Measurements from ENCODE around the gene ABHD17A. TPM values are rescaled to one million over a fixed set of nuclear protein-coding genes. Genes with fewer than 3 reads are reported as not detected.
A peak's percentile ranks its signal among the peaks of the same experiment; 100 is the strongest.

Gene ABHD17A
- total RNA-seq, 1 experiment from 2014 or later, result 60.7 TPM

DNA sequence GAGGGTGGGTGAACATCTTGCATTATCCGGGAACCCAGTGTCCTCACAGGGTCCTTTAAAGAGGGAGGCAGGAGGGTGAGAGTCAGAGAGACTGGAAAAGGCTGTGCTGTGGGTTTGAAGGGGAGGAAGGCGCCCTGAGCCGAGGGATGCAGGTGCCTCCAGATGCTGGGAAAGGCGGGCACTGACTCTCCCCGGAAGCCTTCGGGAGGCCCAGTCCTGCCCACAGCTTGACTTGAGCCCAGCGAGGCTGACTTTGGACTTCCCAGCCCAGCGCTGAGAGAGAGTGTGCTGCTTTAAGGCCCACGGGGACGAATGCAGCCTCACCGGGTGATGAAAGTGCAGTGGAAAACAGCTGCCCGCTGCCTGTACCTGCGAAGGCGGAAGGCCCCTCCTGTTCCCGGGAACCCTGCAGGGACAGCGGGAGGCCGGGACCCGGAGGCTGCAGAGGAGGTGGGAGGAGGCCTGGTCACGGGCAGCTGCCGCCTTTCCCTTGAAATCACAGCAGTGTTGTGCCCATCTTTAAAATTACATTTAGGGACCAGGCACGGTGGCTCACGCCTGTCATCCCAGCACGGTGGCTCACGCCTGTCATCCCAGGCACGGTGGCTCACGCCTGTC, 53.1 kb downstream of the ABHD17A start:
- ChIA-PET CTCF (interaction anchor here (0.6 to 0.7 kb wide), 2 partner anchors 40 to 43 kb away, joined by 3 read pairs; no protein-coding TSS in a partner anchor), POLR2A (interaction anchor here (0.5 kb wide), 1 partner anchor 359 kb away, joined by 3 read pairs; no protein-coding TSS in a partner anchor)
- H3K27ac Mint-ChIP-seq, result no peak overlapping the region
- H3K36me3 Mint-ChIP-seq, result no peaks in the 10 kb centered on the region
- no peaks in the 10 kb centered on the region for H3K4me1 Mint-ChIP-seq
- ATAC-seq, result no peak
- no peak overlapping the region for H3K4me3 Mint-ChIP-seq
- TF ChIP-seq, protein P1, sequence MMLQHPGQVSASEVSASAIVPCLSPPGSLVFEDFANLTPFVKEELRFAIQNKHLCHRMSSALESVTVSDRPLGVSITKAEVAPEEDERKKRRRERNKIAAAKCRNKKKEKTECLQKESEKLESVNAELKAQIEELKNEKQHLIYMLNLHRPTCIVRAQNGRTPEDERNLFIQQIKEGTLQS (CRISPR knock-in tag; conservative IDR thresholded peaks at IDR 0.05), result no peak
- TF ChIP-seq MXD4 (CRISPR knock-in tag; IDR thresholded peaks at IDR 0.05; ENCODE audit: borderline replicate concordance), result no peak
- TF ChIP-seq, protein P2, sequence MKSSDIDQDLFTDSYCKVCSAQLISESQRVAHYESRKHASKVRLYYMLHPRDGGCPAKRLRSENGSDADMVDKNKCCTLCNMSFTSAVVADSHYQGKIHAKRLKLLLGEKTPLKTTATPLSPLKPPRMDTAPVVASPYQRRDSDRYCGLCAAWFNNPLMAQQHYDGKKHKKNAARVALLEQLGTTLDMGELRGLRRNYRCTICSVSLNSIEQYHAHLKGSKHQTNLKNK (CRISPR knock-in tag; IDR thresholded peaks at IDR 0.05), result no peak
- no peak for DNase-seq (ENCODE audit: low spot score)
- H3K27me3 Mint-ChIP-seq (ENCODE audit: low read depth), result no peaks in the 10 kb centered on the region
- H3K9me3 Mint-ChIP-seq, result no peaks in the 10 kb centered on the region

DNA sequence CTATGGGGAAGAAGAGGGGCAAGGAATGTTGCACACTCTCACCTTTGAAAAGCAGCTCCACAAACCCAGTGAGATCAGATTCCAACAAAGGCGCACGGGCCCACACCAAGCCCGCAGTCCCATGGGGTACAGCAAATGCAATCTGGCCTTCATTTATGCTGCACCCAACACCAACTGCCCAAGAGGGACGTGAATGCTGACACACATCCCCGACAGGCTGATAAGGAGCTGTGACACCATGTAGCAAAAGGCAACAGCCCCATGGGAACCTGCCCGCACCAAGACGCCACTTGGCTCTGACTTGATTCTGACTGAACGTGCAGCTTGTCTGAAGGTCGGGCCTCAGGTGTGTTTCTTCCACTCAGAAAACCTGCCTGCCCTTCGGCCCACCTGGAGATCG, 54.3 kb downstream of the ABHD17A start:
- TF ChIP-seq ZNF219 (CRISPR knock-in tag; IDR thresholded peaks at IDR 0.05; ENCODE audit: borderline replicate concordance) (no peak), JUN (CRISPR knock-in tag; IDR thresholded peaks at IDR 0.05) (no peak), ZNF416 (CRISPR knock-in tag; IDR thresholded peaks at IDR 0.05) (no peak), SMAD4 (CRISPR knock-in tag; IDR thresholded peaks at IDR 0.05) (no peak), ZNF396 (CRISPR knock-in tag; IDR thresholded peaks at IDR 0.05; ENCODE audit: borderline replicate concordance) (no peak), SMAD3 (CRISPR knock-in tag; IDR thresholded peaks at IDR 0.05; ENCODE audit: borderline replicate concordance) (no peak)
- TF ChIP-seq, protein P3, sequence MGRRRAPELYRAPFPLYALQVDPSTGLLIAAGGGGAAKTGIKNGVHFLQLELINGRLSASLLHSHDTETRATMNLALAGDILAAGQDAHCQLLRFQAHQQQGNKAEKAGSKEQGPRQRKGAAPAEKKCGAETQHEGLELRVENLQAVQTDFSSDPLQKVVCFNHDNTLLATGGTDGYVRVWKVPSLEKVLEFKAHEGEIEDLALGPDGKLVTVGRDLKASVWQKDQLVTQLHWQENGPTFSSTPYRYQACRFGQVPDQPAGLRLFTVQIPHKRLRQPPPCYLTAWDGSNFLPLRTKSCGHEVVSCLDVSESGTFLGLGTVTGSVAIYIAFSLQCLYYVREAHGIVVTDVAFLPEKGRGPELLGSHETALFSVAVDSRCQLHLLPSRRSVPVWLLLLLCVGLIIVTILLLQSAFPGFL (CRISPR knock-in tag; IDR thresholded peaks at IDR 0.05; ENCODE audit: borderline replicate concordance), result no peak
- TF ChIP-seq, protein P4, sequence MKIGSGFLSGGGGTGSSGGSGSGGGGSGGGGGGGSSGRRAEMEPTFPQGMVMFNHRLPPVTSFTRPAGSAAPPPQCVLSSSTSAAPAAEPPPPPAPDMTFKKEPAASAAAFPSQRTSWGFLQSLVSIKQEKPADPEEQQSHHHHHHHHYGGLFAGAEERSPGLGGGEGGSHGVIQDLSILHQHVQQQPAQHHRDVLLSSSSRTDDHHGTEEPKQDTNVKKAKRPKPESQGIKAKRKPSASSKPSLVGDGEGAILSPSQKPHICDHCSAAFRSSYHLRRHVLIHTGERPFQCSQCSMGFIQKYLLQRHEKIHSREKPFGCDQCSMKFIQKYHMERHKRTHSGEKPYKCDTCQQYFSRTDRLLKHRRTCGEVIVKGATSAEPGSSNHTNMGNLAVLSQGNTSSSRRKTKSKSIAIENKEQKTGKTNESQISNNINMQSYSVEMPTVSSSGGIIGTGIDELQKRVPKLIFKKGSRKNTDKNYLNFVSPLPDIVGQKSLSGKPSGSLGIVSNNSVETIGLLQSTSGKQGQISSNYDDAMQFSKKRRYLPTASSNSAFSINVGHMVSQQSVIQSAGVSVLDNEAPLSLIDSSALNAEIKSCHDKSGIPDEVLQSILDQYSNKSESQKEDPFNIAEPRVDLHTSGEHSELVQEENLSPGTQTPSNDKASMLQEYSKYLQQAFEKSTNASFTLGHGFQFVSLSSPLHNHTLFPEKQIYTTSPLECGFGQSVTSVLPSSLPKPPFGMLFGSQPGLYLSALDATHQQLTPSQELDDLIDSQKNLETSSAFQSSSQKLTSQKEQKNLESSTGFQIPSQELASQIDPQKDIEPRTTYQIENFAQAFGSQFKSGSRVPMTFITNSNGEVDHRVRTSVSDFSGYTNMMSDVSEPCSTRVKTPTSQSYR (CRISPR knock-in tag; IDR thresholded peaks at IDR 0.05), result no peak
- TF ChIP-seq, protein P5, sequence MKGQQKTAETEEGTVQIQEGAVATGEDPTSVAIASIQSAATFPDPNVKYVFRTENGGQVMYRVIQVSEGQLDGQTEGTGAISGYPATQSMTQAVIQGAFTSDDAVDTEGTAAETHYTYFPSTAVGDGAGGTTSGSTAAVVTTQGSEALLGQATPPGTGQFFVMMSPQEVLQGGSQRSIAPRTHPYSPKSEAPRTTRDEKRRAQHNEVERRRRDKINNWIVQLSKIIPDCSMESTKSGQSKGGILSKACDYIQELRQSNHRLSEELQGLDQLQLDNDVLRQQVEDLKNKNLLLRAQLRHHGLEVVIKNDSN (CRISPR knock-in tag; IDR thresholded peaks at IDR 0.05), result no peak
- TF ChIP-seq, protein P6, sequence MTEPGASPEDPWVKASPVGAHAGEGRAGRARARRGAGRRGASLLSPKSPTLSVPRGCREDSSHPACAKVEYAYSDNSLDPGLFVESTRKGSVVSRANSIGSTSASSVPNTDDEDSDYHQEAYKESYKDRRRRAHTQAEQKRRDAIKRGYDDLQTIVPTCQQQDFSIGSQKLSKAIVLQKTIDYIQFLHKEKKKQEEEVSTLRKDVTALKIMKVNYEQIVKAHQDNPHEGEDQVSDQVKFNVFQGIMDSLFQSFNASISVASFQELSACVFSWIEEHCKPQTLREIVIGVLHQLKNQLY (CRISPR knock-in tag; IDR thresholded peaks at IDR 0.05), result no peak
- no peak for ATAC-seq
- no peaks in the 10 kb centered on the region for H3K27me3 Mint-ChIP-seq (ENCODE audit: low read depth)
- POLR2A ChIA-PET, result interaction anchor here (0.6 kb wide), 1 partner anchor 171 kb away, joined by 7 read pairs; no protein-coding TSS in a partner anchor
- H3K9me3 Mint-ChIP-seq, result no peaks in the 10 kb centered on the region
- peak overlapping the region; percentile 61 for H3K27ac Mint-ChIP-seq
- peaks cover under 1% of the 10 kb centered on the region for H3K36me3 Mint-ChIP-seq
- peaks cover 1% of the 10 kb centered on the region; the same call in 1 of the 2 replicates for H3K4me1 Mint-ChIP-seq
- no peak for DNase-seq (ENCODE audit: low spot score)
- no peak overlapping the region for H3K4me3 Mint-ChIP-seq
- CTCF ChIA-PET, result no interaction called here

DNA sequence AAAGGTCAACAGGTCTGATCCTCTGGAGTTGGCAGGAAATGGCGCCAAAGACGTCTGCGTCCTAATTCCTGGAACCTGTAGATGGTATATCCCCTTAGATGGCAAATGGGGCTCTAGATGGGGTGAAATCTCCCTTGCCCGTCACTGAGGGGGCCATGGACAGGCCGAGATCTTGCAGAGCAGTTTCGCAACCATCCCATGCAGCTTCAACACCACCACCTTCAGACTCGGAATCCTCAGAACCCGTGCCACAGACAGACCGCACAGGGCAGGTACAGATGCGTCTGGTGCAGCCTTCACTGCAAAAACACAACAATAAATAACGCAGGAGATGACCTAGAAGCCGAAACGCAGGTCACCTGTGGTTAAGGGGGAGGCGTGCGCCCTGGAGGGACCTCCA, 54.7 kb downstream of the ABHD17A start:
- ATAC-seq (no peak), DNase-seq (ENCODE audit: low spot score) (no peak)
- Mint-ChIP-seq H3K27ac (peak overlapping the region; percentile 61), H3K4me1 (peaks cover 4% of the 10 kb centered on the region; the same call in 1 of the 2 replicates), H3K27me3 (ENCODE audit: low read depth) (no peaks in the 10 kb centered on the region), H3K36me3 (peaks cover 4% of the 10 kb centered on the region), H3K4me3 (no peak overlapping the region), H3K9me3 (no peaks in the 10 kb centered on the region)
- ChIA-PET CTCF (no interaction called here), POLR2A (no interaction called here)
- TF ChIP-seq, protein P7, sequence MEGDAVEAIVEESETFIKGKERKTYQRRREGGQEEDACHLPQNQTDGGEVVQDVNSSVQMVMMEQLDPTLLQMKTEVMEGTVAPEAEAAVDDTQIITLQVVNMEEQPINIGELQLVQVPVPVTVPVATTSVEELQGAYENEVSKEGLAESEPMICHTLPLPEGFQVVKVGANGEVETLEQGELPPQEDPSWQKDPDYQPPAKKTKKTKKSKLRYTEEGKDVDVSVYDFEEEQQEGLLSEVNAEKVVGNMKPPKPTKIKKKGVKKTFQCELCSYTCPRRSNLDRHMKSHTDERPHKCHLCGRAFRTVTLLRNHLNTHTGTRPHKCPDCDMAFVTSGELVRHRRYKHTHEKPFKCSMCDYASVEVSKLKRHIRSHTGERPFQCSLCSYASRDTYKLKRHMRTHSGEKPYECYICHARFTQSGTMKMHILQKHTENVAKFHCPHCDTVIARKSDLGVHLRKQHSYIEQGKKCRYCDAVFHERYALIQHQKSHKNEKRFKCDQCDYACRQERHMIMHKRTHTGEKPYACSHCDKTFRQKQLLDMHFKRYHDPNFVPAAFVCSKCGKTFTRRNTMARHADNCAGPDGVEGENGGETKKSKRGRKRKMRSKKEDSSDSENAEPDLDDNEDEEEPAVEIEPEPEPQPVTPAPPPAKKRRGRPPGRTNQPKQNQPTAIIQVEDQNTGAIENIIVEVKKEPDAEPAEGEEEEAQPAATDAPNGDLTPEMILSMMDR (IDR thresholded peaks at IDR 0.05), result no peak
- TF ChIP-seq, protein P6 (CRISPR knock-in tag; IDR thresholded peaks at IDR 0.05), result no peak
- TF ChIP-seq IRF2 (CRISPR knock-in tag; IDR thresholded peaks at IDR 0.05; ENCODE audit: borderline replicate concordance, low read depth) (no peak), TP53 (CRISPR knock-in tag; IDR thresholded peaks at IDR 0.05) (no peak), SOX15 (CRISPR knock-in tag; IDR thresholded peaks at IDR 0.05) (no peak), ESRRA (CRISPR knock-in tag; IDR thresholded peaks at IDR 0.05; ENCODE audit: borderline replicate concordance) (no peak), FOXP1 (CRISPR knock-in tag; IDR thresholded peaks at IDR 0.05; ENCODE audit: borderline replicate concordance) (no peak)
- TF ChIP-seq, protein P2 (CRISPR knock-in tag; IDR thresholded peaks at IDR 0.05), result no peak
